Measurements from ENCODE around the gene RUBCN.
"Not testable (repeated sequence)": the region's sequence is repeated elsewhere in the genome, so short reads cannot be mapped to it uniquely, and the experiment has no call there.

DNA sequence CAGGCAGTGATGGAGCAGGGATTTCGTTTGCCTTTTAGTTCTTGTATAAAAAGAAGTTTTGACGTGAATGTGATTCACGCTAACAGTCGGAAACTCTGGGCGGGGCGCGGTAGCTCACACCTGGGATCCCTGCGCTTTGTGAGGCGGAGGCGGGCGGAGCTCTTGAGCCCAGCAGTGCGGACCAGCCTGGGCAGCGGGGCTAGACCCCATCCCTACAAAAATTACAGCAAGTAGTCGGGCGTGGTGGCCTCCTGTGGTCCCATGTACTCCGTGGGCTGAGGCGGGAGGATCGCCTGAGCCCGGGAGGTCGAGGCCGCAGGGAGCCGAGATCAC is 81.7 kb downstream of the RUBCN start:
- TF ChIP-seq, protein P1, sequence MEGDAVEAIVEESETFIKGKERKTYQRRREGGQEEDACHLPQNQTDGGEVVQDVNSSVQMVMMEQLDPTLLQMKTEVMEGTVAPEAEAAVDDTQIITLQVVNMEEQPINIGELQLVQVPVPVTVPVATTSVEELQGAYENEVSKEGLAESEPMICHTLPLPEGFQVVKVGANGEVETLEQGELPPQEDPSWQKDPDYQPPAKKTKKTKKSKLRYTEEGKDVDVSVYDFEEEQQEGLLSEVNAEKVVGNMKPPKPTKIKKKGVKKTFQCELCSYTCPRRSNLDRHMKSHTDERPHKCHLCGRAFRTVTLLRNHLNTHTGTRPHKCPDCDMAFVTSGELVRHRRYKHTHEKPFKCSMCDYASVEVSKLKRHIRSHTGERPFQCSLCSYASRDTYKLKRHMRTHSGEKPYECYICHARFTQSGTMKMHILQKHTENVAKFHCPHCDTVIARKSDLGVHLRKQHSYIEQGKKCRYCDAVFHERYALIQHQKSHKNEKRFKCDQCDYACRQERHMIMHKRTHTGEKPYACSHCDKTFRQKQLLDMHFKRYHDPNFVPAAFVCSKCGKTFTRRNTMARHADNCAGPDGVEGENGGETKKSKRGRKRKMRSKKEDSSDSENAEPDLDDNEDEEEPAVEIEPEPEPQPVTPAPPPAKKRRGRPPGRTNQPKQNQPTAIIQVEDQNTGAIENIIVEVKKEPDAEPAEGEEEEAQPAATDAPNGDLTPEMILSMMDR (IDR thresholded peaks at IDR 0.05; ENCODE audit: low read depth, low read length, poor library complexity, severe bottlenecking), result not testable (repeated sequence)
- not testable (repeated sequence) for TF ChIP-seq EZH2phosphoT487 (IDR thresholded peaks at IDR 0.05; ENCODE audit: borderline replicate concordance, low read length)

Measured in DOHH2 (cell line).